OCI-LY7 (cell line): Measurements from ENCODE around the gene DCX.

Source experiments
- EZH2phosphoT487 ChIP-seq: fragments of 200-600 bp; sonication (generic); IDR thresholded peaks from 2 replicates; pipeline ENCODE4 v1.6.1; 2018; ENCODE audit warnings: low read depth, borderline replicate concordance, mild to moderate bottlenecking, mixed run types, antibody characterized with exemption, low read length, moderate library complexity, mixed read lengths
- TF ChIP-seq, protein P1 (sequence below): fragments of 200-600 bp; sonication (generic); conservative IDR thresholded peaks from 2 replicates; pipeline ENCODE4 v1.5.1; 2014; ENCODE audit warnings: mild to moderate bottlenecking, antibody characterized with exemption, low read length, moderate library complexity, mixed read lengths

DNA sequence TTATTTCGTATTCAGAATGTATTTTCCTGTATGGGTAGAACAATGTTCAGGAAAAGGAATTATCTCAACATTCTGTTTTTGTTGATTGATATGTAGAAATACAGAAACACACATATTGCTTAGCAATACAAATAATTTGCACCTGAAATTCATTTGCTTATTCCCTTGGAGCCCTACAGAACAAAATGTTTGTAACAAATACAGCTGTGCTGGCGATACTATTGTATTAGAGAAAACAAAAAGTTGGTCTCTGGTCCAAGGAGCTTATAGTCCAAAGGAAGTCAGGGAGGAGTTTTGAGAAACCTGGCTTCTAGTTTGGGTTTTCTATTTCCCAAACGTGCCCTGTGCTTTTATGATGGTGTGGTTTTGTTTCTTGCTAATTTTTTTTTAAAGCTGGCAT lies 104.0 kb downstream of the DCX start:
- TF ChIP-seq, protein P1, sequence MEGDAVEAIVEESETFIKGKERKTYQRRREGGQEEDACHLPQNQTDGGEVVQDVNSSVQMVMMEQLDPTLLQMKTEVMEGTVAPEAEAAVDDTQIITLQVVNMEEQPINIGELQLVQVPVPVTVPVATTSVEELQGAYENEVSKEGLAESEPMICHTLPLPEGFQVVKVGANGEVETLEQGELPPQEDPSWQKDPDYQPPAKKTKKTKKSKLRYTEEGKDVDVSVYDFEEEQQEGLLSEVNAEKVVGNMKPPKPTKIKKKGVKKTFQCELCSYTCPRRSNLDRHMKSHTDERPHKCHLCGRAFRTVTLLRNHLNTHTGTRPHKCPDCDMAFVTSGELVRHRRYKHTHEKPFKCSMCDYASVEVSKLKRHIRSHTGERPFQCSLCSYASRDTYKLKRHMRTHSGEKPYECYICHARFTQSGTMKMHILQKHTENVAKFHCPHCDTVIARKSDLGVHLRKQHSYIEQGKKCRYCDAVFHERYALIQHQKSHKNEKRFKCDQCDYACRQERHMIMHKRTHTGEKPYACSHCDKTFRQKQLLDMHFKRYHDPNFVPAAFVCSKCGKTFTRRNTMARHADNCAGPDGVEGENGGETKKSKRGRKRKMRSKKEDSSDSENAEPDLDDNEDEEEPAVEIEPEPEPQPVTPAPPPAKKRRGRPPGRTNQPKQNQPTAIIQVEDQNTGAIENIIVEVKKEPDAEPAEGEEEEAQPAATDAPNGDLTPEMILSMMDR: no peak
- no peak for TF ChIP-seq EZH2phosphoT487
